GM12892 (cell line): ENCODE results near the gene NBDY.

ENCODE experiments used
- POLR2A ChIP-seq: IDR thresholded peaks from 2 replicates; pipeline ENCODE4 v1.6.1; 2011; ENCODE audit warnings: low read depth, low read length, control low read depth
- POLR2AphosphoS5 ChIP-seq: IDR thresholded peaks from 2 replicates; pipeline ENCODE4 v1.6.1; 2011; ENCODE audit warnings: low read depth, low read length, control low read depth
- TAF1 ChIP-seq: IDR thresholded peaks from 2 replicates; pipeline ENCODE4 v1.6.1; 2011; ENCODE audit warnings: low read depth, mild to moderate bottlenecking, control low read depth, low read length, borderline replicate concordance

DNA sequence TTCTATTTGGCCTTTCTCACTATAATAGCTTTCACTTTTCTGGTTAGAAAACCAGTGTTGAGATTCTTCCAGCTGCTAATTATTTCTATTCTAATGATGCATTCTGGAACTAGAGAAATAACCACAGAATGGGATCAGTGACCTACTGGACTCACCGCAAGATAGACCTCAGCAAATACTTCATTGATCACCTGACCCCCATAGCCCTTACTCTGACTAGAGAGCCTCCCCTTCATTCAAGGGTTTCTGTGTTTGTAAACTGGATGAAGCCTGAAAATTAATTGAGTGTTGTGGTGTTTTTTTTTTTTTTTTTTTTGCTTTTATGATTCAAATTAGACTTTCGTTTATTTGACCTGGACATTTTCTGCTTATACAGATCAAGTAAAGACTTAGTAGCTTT is 97.0 kb downstream of the NBDY start:
- no peak for TF ChIP-seq POLR2A
- TF ChIP-seq POLR2AphosphoS5: no peak
- no peak for TF ChIP-seq TAF1
